ENCODE measurements around the gene LMAN2.
A peak's percentile ranks its signal among the peaks of the same experiment; 100 is the strongest.

Gene LMAN2

GRCh38 chr5:177359451-177359851 lies 8.0 kb upstream of the LMAN2 start:
- Histone ChIP-seq H3K36me3 (ENCODE audit: control insufficient read depth, low read length) (no peaks in the 10 kb centered on the region), H3K27ac (ENCODE audit: low read depth, low read length) (no peak overlapping the region), H3K4me2 (ENCODE audit: low read length) (peak overlapping the region; percentile 90), H3F3A (ENCODE audit: control insufficient read depth, insufficient read depth) (peaks cover 8% of the 10 kb centered on the region), H3K9me2 (replicated peaks; ENCODE audit: control insufficient read depth, low read length) (no peaks in the 10 kb centered on the region), H4K20me1 (ENCODE audit: control insufficient read depth, insufficient read depth, low read depth, low read length) (no peaks in the 10 kb centered on the region), H3K9me3 (ENCODE audit: control insufficient read depth, insufficient read depth, low read length) (peaks cover 4% of the 10 kb centered on the region; the same call in 1 of the 2 replicates), H3K27me3 (ENCODE audit: control insufficient read depth, low read length) (no peaks in the 10 kb centered on the region), H3K4me1 (ENCODE audit: control insufficient read depth, low read length) (peaks cover 80% of the 10 kb centered on the region), H3K79me2 (ENCODE audit: control insufficient read depth, low read length) (peaks cover 19% of the 10 kb centered on the region), H3K4me3 (ENCODE audit: low read length) (no peak overlapping the region)
- TF ChIP-seq EZH2phosphoT487 (IDR thresholded peaks at IDR 0.05; ENCODE audit: borderline replicate concordance, low read length) (no peak), CTCF (IDR thresholded peaks at IDR 0.05; ENCODE audit: low read depth, low read length, poor library complexity, severe bottlenecking) (no peak)

GRCh38 chr5:177358370-177358819 lies 6.9 kb upstream of the LMAN2 start:
- no peaks in the 10 kb centered on the region for H4K20me1 ChIP-seq (ENCODE audit: control insufficient read depth, insufficient read depth, low read depth, low read length)
- H3K27ac ChIP-seq (ENCODE audit: low read depth, low read length) = peak overlapping the region; percentile 65
- peaks cover 71% of the 10 kb centered on the region for H3K4me1 ChIP-seq (ENCODE audit: control insufficient read depth, low read length)
- H3K4me3 ChIP-seq (ENCODE audit: low read length) = peak overlapping the region; percentile 91
- no peaks in the 10 kb centered on the region for H3K36me3 ChIP-seq (ENCODE audit: control insufficient read depth, low read length)
- TF ChIP-seq CTCF (IDR thresholded peaks at IDR 0.05; ENCODE audit: low read depth, low read length, poor library complexity, severe bottlenecking) = no peak
- no peak for TF ChIP-seq EZH2phosphoT487 (IDR thresholded peaks at IDR 0.05; ENCODE audit: borderline replicate concordance, low read length)
- H3K9me3 ChIP-seq (ENCODE audit: control insufficient read depth, insufficient read depth, low read length) = peaks cover 4% of the 10 kb centered on the region; the same call in 1 of the 2 replicates
- peaks cover 8% of the 10 kb centered on the region for H3F3A ChIP-seq (ENCODE audit: control insufficient read depth, insufficient read depth)
- peaks cover 13% of the 10 kb centered on the region for H3K79me2 ChIP-seq (ENCODE audit: control insufficient read depth, low read length)
- H3K9me2 ChIP-seq (replicated peaks; ENCODE audit: control insufficient read depth, low read length) = no peaks in the 10 kb centered on the region
- H3K27me3 ChIP-seq (ENCODE audit: control insufficient read depth, low read length) = no peaks in the 10 kb centered on the region
- H3K4me2 ChIP-seq (ENCODE audit: low read length) = peak overlapping the region; percentile 90

- Histone ChIP-seq H3K4me2 (ENCODE audit: low read length) (peak within 1 kb of the TSS; percentile 90), H3F3A (ENCODE audit: control insufficient read depth, insufficient read depth) (peaks cover 8% of the 10 kb centered on the region)
- TF ChIP-seq CTCF (IDR thresholded peaks at IDR 0.05; ENCODE audit: low read depth, low read length, poor library complexity, severe bottlenecking) (no peak), EZH2phosphoT487 (IDR thresholded peaks at IDR 0.05; ENCODE audit: borderline replicate concordance, low read length) (no peak)
These were observed 6.2 kb upstream of the LMAN2 start, which contains the start of gene RGS14 for GRCh38 chr5:177357459-177358351. RGS14 (plus strand) TSS chr5:177357924; CDS start chr5:177358025, 101 bp downstream.

More at GRCh38 chr5:177357459-177358351, 6.2 kb upstream of the LMAN2 start, which contains the start of gene RGS14:
- Histone ChIP-seq H3K9me3 (ENCODE audit: control insufficient read depth, insufficient read depth, low read length) (peaks cover 4% of the 10 kb centered on the region; the same call in 1 of the 2 replicates), H3K27me3 (ENCODE audit: control insufficient read depth, low read length) (no peaks in the 10 kb centered on the region), H3K79me2 (ENCODE audit: control insufficient read depth, low read length) (peaks cover 13% of the 10 kb centered on the region), H4K20me1 (ENCODE audit: control insufficient read depth, insufficient read depth, low read depth, low read length) (no peaks in the 10 kb centered on the region), H3K4me3 (ENCODE audit: low read length) (peak within 1 kb of the TSS; percentile 91), H3K36me3 (ENCODE audit: control insufficient read depth, low read length) (no peaks in the 10 kb centered on the region), H3K4me1 (ENCODE audit: control insufficient read depth, low read length) (peaks cover 64% of the 10 kb centered on the region), H3K9me2 (replicated peaks; ENCODE audit: control insufficient read depth, low read length) (no peaks in the 10 kb centered on the region), H3K27ac (ENCODE audit: low read depth, low read length) (peak within 1 kb of the TSS; percentile 65)
